A673 (cell line): ENCODE data around the gene HEXD. TPM values are rescaled to one million over a fixed set of nuclear protein-coding genes. Genes with fewer than 3 reads are reported as not detected.

ENCODE experiments used
- BruUV-seq: library from RNA; stranded (reverse); fragments of 400-500 nt; replicated peaks from 2 replicates; lab custom pipeline; 2021; lab: Mats Ljungman, UMichigan
- CTCF ChIA-PET: fragments of 300-600 bp; sonication (Branson Sonifier 250); formaldehyde crosslinking; loops from one replicate; lab custom pipeline; 2022; ENCODE audit warnings: antibody characterized with exemption; lab: Charles Lee
- POLR2A ChIA-PET: fragments of 300-600 bp; sonication (Branson Sonifier 250); formaldehyde crosslinking; loops from one replicate; lab custom pipeline; 2022; ENCODE audit warnings: antibody characterized with exemption; ENCODE audit not compliant: low non-redundant PET; lab: Charles Lee
- DNase-seq: peaks from one replicate; pipeline ENCODE4 v3.0.0-alpha.2; 2015; ENCODE audit warnings: low spot score
- H3K27ac ChIP-seq: fragments of 200-600 bp; sonication (generic); 2 replicates; pipeline ENCODE4 v1.5.1; 2016; ENCODE audit warnings: mixed run types, low read depth, mild to moderate bottlenecking, mixed read lengths, antibody characterized with exemption, low read length; ENCODE audit not compliant: poor library complexity, severe bottlenecking
- H3K27me3 ChIP-seq: fragments of 200-600 bp; sonication (generic); replicated peaks from 2 replicates; pipeline ENCODE4 v1.6.1; 2017; ENCODE audit warnings: mixed run types, low read depth, mild to moderate bottlenecking, mixed read lengths, antibody characterized with exemption, low read length; ENCODE audit not compliant: insufficient read depth, poor library complexity
- H3K36me3 ChIP-seq: fragments of 200-600 bp; sonication (generic); 2 replicates; pipeline ENCODE4 v1.6.1; 2016; ENCODE audit warnings: mixed run types, mild to moderate bottlenecking, mixed read lengths, antibody characterized with exemption, low read length; ENCODE audit not compliant: insufficient read depth, poor library complexity, severe bottlenecking
- H3K4me1 ChIP-seq: fragments of 200-600 bp; sonication (generic); 2 replicates; pipeline ENCODE4 v1.6.1; 2017; ENCODE audit warnings: mixed run types, mild to moderate bottlenecking, mixed read lengths, antibody characterized with exemption, low read length; ENCODE audit not compliant: insufficient read depth, poor library complexity, severe bottlenecking
- H3K4me3 ChIP-seq: fragments of 200-600 bp; sonication (generic); 2 replicates; pipeline ENCODE4 v1.5.1; 2016; ENCODE audit warnings: low read depth, mixed run types, mild to moderate bottlenecking, mixed read lengths, low read length; ENCODE audit not compliant: poor library complexity, severe bottlenecking
- H3K9me3 ChIP-seq: fragments of 200-600 bp; sonication (generic); 2 replicates; pipeline ENCODE4 v1.6.1; 2016; ENCODE audit warnings: mixed run types, low read depth, mild to moderate bottlenecking, mixed read lengths, antibody characterized with exemption, low read length; ENCODE audit not compliant: poor library complexity, severe bottlenecking
- CTCF ChIP-seq: fragments of 300-800, 200-600 bp; sonication (generic); conservative IDR thresholded peaks from 2 replicates; pipeline ENCODE4 v1.5.1; 2017; ENCODE audit warnings: low read depth, mild to moderate bottlenecking, antibody characterized with exemption, low read length, moderate library complexity, mixed read lengths
- EZH2 ChIP-seq: fragments of 200-600 bp; sonication (generic); IDR thresholded peaks from 2 replicates; pipeline ENCODE4 v1.6.1; 2017; ENCODE audit warnings: borderline replicate concordance, low read depth, mild to moderate bottlenecking, mixed read lengths, antibody characterized with exemption, low read length; ENCODE audit not compliant: poor library complexity, severe bottlenecking
- intact Hi-C: fragments of 100-400 bp; cut with micrococcal nuclease; formaldehyde crosslinking; loops from one replicate; pipeline ENCODE4 v1.10.0; 2022; ENCODE audit not compliant: unreplicated experiment
- total RNA-seq: library from RNA; stranded (reverse); gene quantifications from 2 replicates; pipeline ENCODE4 v1.2.3, GENCODE V29; 2021

Gene HEXD
- total RNA-seq, 1 experiment from 2014 or later = 20.1 TPM

- CTCF ChIA-PET = no interaction called here
- POLR2A ChIA-PET = interaction anchor here (0.6 to 0.7 kb wide), 2 partner anchors 23 to 70 kb away, joined by 3 to 19 read pairs; no protein-coding TSS in a partner anchor
- no peaks in the 10 kb centered on the region for H3K9me3 ChIP-seq
- peaks cover 2% of the 10 kb centered on the region for H3K36me3 ChIP-seq
- H3K4me3 ChIP-seq = no peak overlapping the region
- DNase-seq = no peak
- H3K4me1 ChIP-seq = peaks cover 8% of the 10 kb centered on the region
- no peak overlapping the region for H3K27ac ChIP-seq
- no TSS peak for BruUV-seq
- TF ChIP-seq EZH2 (no peak), CTCF (peak; percentile 27; the same call in 1 of the 2 replicates)
- intact Hi-C loops = loop anchor here (10.0 kb wide), 1 partner anchor 172 kb away; no protein-coding TSS in a partner anchor
- no peaks in the 10 kb centered on the region for H3K27me3 ChIP-seq
These were observed 1.4 kb upstream of the HEXD start for GRCh38 chr17:82416771-82417170.

GRCh38 chr17:82419540-82419939 is 1.4 kb downstream of the HEXD start:
- POLR2A ChIA-PET = no interaction called here
- CTCF ChIA-PET = no interaction called here
- DNase-seq = no peak
- Histone ChIP-seq H3K9me3 (no peaks in the 10 kb centered on the region), H3K27ac (no peak overlapping the region), H3K4me3 (peak overlapping the region; percentile 84), H3K4me1 (peaks cover 8% of the 10 kb centered on the region), H3K27me3 (no peaks in the 10 kb centered on the region), H3K36me3 (no peaks in the 10 kb centered on the region)
- no peak for TF ChIP-seq CTCF
- no peak for TF ChIP-seq EZH2
- no TSS peak for BruUV-seq
- intact Hi-C loops = loop anchor here (10.0 kb wide), 1 partner anchor 175 kb away; no protein-coding TSS in a partner anchor

- DNase-seq = peak; percentile 67
- Histone ChIP-seq H3K27ac (no peak overlapping the region), H3K4me3 (peak overlapping the region; percentile 39), H3K36me3 (no peaks in the 10 kb centered on the region), H3K4me1 (peaks cover 3% of the 10 kb centered on the region), H3K27me3 (no peaks in the 10 kb centered on the region), H3K9me3 (no peaks in the 10 kb centered on the region)
- CTCF ChIA-PET = interaction anchor here (0.5 to 1.0 kb wide), 4 partner anchors 8 to 218 kb away, joined by 3 to 7 read pairs (median 3); no protein-coding TSS in a partner anchor
- no TSS peak for BruUV-seq
- TF ChIP-seq EZH2 = no peak
- peak; percentile 96 for TF ChIP-seq CTCF
- POLR2A ChIA-PET = interaction anchor here (0.6 kb wide), 1 partner anchor 55 kb away, joined by 13 read pairs; no protein-coding TSS in a partner anchor
- intact Hi-C loops = no loop called here
These were observed 6.1 kb downstream of the HEXD start for GRCh38 chr17:82424001-82424862.
